ENCODE data around the gene TRA2B.
"Not testable (repeated sequence)": the region's sequence is repeated elsewhere in the genome, so short reads cannot be mapped to it uniquely, and the experiment has no call there.

Gene TRA2B

DNA sequence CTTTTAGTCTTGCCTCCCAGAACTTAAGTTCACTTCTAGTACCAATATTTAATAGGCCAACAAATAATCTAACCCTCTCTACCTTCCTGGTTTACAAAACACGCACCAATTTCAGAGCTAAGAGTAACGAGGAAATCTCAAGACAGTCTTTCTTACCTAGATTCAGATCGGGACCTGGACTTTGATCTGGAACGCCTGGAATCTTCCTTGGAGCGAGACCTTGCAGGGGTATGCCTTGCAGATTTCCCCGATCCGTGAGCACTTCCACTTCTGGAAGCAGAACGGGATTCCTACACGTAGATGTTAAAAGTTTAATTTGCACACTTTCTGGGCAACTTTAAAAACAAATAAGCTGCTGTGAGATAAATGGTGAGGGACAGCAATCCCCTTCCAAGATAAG is 11.4 kb downstream of the TRA2B start:
- no peak for FAIRE-seq

- no peak for FAIRE-seq
These were observed 12.5 kb downstream of the TRA2B start for GRCh38 chr3:185925353-185925752.

DNA sequence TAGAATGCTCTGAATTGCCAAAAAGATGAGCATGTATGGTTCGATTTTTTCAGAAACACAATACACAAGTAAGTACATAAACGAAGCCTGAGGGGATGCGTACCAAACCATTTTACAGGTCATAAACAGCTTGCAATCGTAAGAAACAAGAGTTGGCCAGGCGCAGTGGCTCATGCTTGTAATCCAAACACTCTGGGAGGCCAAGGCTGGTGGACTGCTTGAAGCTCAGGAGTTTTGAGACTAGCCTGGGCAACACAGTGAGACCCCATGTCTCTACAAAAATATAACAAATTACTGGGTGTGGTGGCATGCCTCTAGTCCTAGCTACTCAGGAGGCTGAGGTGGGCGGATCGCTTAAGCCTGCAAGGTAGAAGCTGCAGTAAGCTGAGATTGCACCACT is 13.4 kb downstream of the TRA2B start:
- no peak for FAIRE-seq

- FAIRE-seq = no peak
These were observed 17.6 kb downstream of the TRA2B start for GRCh38 chr3:185920184-185920583.

- no peak for FAIRE-seq
These were observed 21.6 kb downstream of the TRA2B start for GRCh38 chr3:185916042-185916833.

DNA sequence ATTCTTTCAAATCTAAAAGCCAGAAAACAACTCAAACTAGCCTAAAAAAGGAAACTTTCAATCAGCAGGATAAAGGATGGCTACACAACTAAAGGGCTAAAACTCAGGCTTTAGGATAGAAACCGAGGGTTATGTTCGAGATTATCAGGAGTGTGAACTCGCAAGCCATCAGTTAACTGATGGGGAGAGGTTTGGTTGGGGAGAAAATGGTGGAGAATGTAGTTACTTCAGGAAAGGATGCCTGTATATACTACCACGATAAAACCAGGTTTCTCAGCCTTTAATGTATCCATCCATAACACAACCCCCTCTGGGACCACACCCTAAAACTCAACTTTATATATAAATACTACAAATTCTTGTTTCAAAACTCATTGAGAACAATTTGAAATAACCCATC is 22.2 kb downstream of the TRA2B start:
- no peak for FAIRE-seq

DNA sequence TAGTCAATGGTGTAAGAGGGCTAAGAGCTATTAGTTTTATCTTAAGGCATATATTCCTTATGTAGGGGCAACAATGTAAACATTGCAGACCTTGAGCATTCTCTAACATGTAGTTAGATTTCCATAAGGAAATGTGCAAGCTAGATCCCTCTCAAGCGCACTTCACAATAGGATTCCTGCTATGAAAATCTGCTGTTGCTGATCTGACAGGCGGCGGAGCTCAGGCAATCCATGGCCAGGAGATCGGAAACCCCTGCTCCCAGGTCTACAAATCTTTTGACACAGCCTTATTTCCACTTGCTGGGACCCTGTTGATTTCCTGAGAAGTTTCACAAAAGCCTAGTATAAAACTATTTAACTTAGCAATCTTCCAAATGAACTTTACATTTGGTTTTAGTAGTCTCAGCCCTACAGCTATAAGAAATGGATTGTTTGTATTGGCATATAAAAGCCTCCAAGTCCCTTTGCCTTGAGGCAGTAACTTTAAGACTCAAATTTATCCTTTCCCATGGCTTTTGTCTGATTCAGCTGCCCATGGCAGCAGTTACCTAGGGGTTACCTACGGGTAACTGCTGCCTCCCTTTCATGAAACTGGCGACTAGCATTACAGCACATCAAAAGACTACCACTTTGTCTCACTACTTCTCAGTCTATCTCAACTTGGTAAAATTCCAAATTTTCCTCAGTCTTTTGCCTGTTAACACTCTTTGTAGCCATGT is 22.7 kb downstream of the TRA2B start:
- FAIRE-seq = no peak

GRCh38 chr3:185912929-185913901 is 24.6 kb downstream of the TRA2B start:
- FAIRE-seq = peak; percentile 37

- no peak for FAIRE-seq
These were observed 25.3 kb downstream of the TRA2B start for GRCh38 chr3:185912512-185912911.

- not testable (repeated sequence) for FAIRE-seq
These were observed 26.8 kb downstream of the TRA2B start for GRCh38 chr3:185911076-185911448.

GRCh38 chr3:185910322-185911075 is 27.3 kb downstream of the TRA2B start:
- not testable (repeated sequence) for FAIRE-seq

DNA sequence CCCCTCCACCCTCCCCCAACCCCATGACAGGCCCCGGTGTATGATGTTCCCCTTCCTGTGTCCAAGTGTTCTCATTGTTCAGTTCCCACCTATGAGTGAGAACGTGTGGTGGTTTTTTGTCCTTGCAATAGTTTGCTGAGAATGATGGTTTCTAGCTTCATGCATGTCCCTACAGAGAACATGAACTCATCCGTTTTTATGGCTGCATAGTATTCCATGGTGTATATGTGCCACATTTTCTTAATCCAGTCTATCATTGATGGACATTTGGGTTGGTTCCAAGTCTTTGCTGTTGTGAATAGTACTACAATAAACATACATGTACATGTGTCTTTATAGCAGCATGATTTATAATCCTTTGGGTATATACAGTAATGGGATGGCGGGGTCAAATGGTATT is 27.9 kb downstream of the TRA2B start:
- not testable (repeated sequence) for FAIRE-seq

GRCh38 chr3:185900228-185900627 is 37.6 kb downstream of the TRA2B start:
- FAIRE-seq = no peak

DNA sequence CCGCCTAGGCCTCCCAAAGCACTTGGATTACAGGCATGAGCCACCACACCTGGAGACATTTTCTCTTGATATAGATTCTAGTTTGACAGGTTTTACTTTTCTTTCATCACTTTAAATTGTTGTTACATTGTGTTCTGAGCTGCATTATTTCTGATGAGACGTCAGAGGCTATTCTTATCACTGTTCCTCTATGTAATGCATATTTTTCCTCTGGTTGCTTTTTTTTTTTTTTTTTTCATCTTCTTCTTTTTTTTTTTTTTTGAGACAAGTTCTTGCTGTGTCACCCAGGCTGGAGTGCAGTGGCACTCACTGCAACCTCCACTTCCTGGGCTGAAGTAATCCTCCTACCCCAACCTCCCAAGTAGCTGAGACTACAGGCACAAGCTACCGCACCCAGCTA is 41.2 kb downstream of the TRA2B start:
- FAIRE-seq = no peak

GRCh38 chr3:185887066-185887465 is 50.7 kb downstream of the TRA2B start:
- no peak for FAIRE-seq

DNA sequence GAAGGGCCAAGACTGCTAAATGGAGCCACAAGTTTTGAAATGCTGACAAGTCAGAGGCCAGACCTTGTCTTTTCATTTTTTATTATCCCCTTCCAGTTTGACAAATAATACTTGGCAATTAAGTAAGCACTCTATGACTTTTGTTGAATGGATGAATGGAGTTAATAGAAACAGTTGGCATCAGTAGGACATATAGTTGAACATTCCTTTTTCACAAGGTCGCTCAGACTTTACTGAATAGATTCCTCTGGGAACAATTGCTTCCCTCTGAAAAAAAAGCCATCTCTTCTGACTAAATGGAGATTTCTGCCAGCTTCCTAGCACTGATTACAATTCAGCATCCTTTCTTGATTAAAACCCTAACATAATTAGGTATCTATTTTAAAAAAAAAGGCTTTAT is 53.2 kb downstream of the TRA2B start:
- FAIRE-seq = no peak

DNA sequence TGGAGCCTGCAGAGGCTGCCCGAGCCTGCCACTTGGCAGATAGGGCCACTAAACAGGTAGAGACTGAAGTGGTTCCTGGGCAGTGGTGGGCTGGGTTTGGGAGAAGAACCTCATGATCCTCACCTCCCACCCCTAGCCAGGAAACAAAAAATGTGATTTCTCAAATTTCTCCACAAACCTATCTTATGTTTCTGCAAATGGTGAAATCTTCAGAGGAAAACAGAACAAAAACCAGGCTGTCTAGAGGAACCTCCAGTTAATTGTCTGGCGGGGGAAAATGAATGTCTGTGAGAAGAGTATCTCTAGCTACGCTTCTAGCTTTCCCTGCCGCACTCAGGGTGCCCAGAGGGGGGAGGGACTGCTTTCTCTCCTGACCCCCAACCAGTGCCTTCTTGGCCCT is 55.9 kb downstream of the TRA2B start:
- no peak for FAIRE-seq

- no peak for FAIRE-seq
These were observed 57.2 kb downstream of the TRA2B start for GRCh38 chr3:185880600-185880999.

DNA sequence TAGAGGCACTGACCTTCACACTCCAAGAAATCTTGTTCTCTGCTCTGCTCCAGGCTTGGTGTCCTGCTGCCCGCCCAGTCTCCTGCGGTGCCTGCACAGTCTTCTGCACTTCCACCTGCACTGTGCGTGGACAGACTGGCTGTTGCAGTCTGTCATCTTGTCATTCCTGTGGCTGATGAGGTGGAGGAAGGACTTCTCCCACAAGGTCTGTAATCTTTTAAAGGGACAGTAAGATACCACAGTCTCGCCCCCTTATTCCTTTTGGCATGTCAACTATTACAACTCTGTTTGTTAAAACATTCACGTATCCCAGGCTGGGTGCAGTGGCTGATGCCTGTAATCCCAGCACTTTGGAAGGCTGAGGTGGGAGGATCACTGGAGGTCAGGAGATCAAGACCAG is 58.9 kb downstream of the TRA2B start:
- no peak for FAIRE-seq

- no peak for FAIRE-seq
These were observed 63.7 kb downstream of the TRA2B start for GRCh38 chr3:185874119-185874518.

DNA sequence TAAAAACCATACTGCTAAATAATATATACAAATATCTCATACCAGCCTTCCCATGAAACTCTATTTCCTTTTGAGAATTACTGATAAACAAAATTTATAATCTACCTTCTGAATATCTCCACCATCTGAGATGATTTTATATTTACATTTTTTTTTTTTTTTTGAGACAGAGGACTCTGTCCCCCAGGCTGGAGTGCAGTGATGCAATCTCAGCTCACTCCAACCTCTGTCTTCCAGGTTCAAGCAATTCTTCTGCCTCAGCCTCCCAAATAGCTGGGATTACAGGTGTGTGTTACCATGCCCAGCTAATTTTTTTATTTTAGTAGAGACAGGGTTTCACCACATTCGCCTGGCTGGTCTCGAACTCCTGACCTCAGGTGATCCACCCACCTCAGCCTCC is 70.2 kb downstream of the TRA2B start:
- no peak for FAIRE-seq

- no peak for FAIRE-seq
These were observed 70.8 kb downstream of the TRA2B start for GRCh38 chr3:185866995-185867394.

- FAIRE-seq = no peak
These were observed 71.3 kb downstream of the TRA2B start for GRCh38 chr3:185866555-185866954.

All from G401.6 (cell line).